AG04450 (cell line): Measurements from ENCODE around the gene SLF2. TPM values are rescaled to one million over a fixed set of nuclear protein-coding genes. Genes with fewer than 3 reads are reported as not detected.

Experiments used
- CTCF ChIA-PET: fragments of 300-600, 350-600 bp; formaldehyde crosslinking; extraction: SDS; loops from one replicate; lab custom pipeline; 2022; ENCODE audit warnings: antibody characterized with exemption, inconsistent platforms; lab: Charles Lee
- POLR2A ChIA-PET: fragments of 350-600 bp; formaldehyde crosslinking; extraction: SDS; loops from one replicate; lab custom pipeline; 2021; ENCODE audit warnings: antibody characterized with exemption, inconsistent platforms; lab: Yijun Ruan, JAX
- DNase-seq: peaks from one replicate; pipeline ENCODE4 v3.0.0-alpha.2; 2011; ENCODE audit warnings: low read depth, low spot score
- H3K27ac ChIP-seq: one replicate; pipeline ENCODE4 v1.5.1; 2012; ENCODE audit warnings: low read depth, low read length, control low read depth
- H3K27me3 ChIP-seq: one replicate; pipeline ENCODE4 v1.6.0; 2012; ENCODE audit warnings: low read length; ENCODE audit not compliant: control insufficient read depth, insufficient read depth
- H3K4me3 ChIP-seq: 2 replicates; pipeline ENCODE4 v1.5.1; 2011; ENCODE audit warnings: mild to moderate bottlenecking, low read depth, low read length, control low read depth
- H3K9me3 ChIP-seq: 2 replicates; pipeline ENCODE4 v1.5.1; 2012; ENCODE audit warnings: low read length; ENCODE audit not compliant: control insufficient read depth, insufficient read depth
- polyA plus RNA-seq: library from polyadenylated mRNA; depleted of rRNA; stranded (reverse); fragments of >200 nt; gene quantifications from 2 replicates; pipeline ENCODE4 v1.2.3, GENCODE V29; 2011; rRNA removed
- small RNA-seq: library from RNA; depleted of rRNA; stranded (forward); fragments of <200 nt; gene quantifications from one replicate; pipeline ENCODE3, GENCODE V24; 2012; ENCODE audit warnings: low read depth; ENCODE audit not compliant: insufficient read length
- TF ChIP-seq, protein P1 (sequence below): IDR thresholded peaks from 2 replicates; pipeline ENCODE4 v1.5.1; 2011; ENCODE audit warnings: low read depth, low read length, control low read depth, inconsistent platforms

The SLF2 gene
- polyA plus RNA-seq, 1 experiment, result 19.0 TPM

DNA sequence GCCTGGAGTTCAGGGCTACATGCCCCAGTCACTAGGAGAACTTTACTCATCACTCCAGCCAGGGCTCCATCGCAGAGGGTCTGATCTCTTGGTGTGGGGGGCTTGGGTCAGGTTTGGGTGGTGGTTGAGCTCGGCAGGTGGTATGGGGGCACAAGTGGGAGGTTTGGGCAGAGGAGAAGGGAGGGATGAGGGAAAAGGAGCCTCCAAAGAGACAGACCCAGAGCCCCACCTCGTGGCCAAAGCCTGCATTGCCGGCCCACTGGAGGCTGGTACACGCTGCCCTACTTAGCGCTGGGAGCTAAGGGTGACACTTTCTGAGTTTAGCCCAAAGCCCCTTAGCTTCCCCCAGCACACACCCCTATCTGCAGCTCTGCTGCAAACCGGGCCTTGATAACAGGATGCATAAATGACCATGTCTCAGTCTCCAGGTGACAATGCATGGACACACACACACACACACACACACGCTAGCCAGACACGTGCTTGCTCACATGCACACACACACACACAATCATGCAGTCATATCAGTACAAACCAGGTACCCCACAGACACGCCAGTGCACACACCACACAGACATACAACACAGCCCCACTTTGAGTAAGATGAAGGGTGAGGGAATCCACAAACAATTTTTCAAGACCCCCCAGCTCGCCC, 101.6 kb downstream of the SLF2 start:
- TF ChIP-seq, protein P1, sequence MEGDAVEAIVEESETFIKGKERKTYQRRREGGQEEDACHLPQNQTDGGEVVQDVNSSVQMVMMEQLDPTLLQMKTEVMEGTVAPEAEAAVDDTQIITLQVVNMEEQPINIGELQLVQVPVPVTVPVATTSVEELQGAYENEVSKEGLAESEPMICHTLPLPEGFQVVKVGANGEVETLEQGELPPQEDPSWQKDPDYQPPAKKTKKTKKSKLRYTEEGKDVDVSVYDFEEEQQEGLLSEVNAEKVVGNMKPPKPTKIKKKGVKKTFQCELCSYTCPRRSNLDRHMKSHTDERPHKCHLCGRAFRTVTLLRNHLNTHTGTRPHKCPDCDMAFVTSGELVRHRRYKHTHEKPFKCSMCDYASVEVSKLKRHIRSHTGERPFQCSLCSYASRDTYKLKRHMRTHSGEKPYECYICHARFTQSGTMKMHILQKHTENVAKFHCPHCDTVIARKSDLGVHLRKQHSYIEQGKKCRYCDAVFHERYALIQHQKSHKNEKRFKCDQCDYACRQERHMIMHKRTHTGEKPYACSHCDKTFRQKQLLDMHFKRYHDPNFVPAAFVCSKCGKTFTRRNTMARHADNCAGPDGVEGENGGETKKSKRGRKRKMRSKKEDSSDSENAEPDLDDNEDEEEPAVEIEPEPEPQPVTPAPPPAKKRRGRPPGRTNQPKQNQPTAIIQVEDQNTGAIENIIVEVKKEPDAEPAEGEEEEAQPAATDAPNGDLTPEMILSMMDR, result peak; percentile 97
- Histone ChIP-seq H3K27me3 (no peaks in the 10 kb centered on the region), H3K9me3 (no peaks in the 10 kb centered on the region), H3K4me3 (no peak overlapping the region), H3K27ac (peak overlapping the region; percentile 39)
- DNase-seq, result no peak
- ChIA-PET CTCF (interaction anchor here (0.6 to 6.6 kb wide), 33 partner anchors 9 to 580 kb away, joined by 3 to 271 read pairs (median 5); partner anchors contain the start of genes KAZALD1, LZTS2, MRPL43 and PDZD7), POLR2A (interaction anchor here (0.6 to 2.2 kb wide), 5 partner anchors 13 to 125 kb away, joined by 3 to 9 read pairs (median 4); partner anchors contain the start of gene LZTS2)

Small RNAs within 50 kb of the gene (small RNA-seq; reads per million reads assigned to genes)
- gene MIR608, result not detected
- gene RF00019, result not detected

Other genes with a start within 250 kb of the SLF2 start
- not detected in 2 replicates for gene PAX2, start 167.4 kb upstream of the SLF2 start, polyA plus RNA-seq
- 10.5 and 14.4 TPM in 2 replicates for gene SEMA4G, start 56.5 kb downstream of the SLF2 start, polyA plus RNA-seq
- 72.3 and 88.0 TPM in 2 replicates for gene MRPL43, start 74.5 kb downstream of the SLF2 start, polyA plus RNA-seq
- 4.3 and 6.9 TPM in 2 replicates for gene TWNK, start 74.6 kb downstream of the SLF2 start, polyA plus RNA-seq
- gene LZTS2, start 86.8 kb downstream of the SLF2 start, polyA plus RNA-seq, result 33.3 and 54.3 TPM in 2 replicates
- gene PDZD7, start 118.2 kb downstream of the SLF2 start, polyA plus RNA-seq, result 0.27 and 0.60 TPM in 2 replicates
- gene SFXN3, start 118.3 kb downstream of the SLF2 start, polyA plus RNA-seq, result 77.8 and 87.0 TPM in 2 replicates
- 10.8 and 14.1 TPM in 2 replicates for gene KAZALD1, start 149.0 kb downstream of the SLF2 start, polyA plus RNA-seq
- gene TLX1, start 218.3 kb downstream of the SLF2 start, polyA plus RNA-seq, result not detected in 2 replicates